Thyroid gland (tissue), 4 donors: ENCODE results near the gene TLX2. TPM values are rescaled to one million over a fixed set of nuclear protein-coding genes. Genes with fewer than 3 reads are reported as not detected.
A peak's percentile ranks its signal among the peaks of the same experiment; 100 is the strongest.
"Not testable (repeated sequence)": the region's sequence is repeated elsewhere in the genome, so short reads cannot be mapped to it uniquely, and the experiment has no call there.

Experiments
- DNase-seq, 2 donors: peaks; one replicate each; pipeline ENCODE4 v3.0.0-alpha.2; 2019
- H3K27ac ChIP-seq, 3 donors: fragments of 200-600 bp; sonication (generic); 1 replicate in 2 of 3; 2 replicates in 1 of 3; pipeline ENCODE4 v1.5.1; 2016 to 2019; ENCODE audit warnings: mild to moderate bottlenecking in 1 of 3, moderate library complexity in 1 of 3
- H3K27me3 ChIP-seq: fragments of 200-600 bp; sonication (generic); one replicate; pipeline ENCODE4 v1.5.1; 2019
- H3K36me3 ChIP-seq, 2 donors: fragments of 200-600 bp; sonication (generic); one replicate each; pipeline ENCODE4 v1.5.1; 2016 to 2019
- H3K4me1 ChIP-seq, 2 donors: fragments of 200-600 bp; sonication (generic); one replicate each; pipeline ENCODE4 v1.5.1; 2017 to 2019
- H3K4me3 ChIP-seq, 3 donors: fragments of 200-600 bp; sonication (generic); replicated peaks in 1 of 3; 1 replicate in 2 of 3; 2 replicates in 1 of 3; pipeline ENCODE4 v1.5.1; 2016; ENCODE audit warnings: mild to moderate bottlenecking in 1 of 3
- H3K9me3 ChIP-seq: fragments of 200-600 bp; sonication (generic); one replicate; pipeline ENCODE4 v1.5.1; 2017
- CTCF ChIP-seq, 6 experiments: fragments of 200-600 bp in 3 of 6; fragments of 450-650 bp in 3 of 6; sonication (generic) in 3 of 6; IDR thresholded peaks; one replicate each; pipeline ENCODE4 v1.5.1; 2016 to 2019; ENCODE audit warnings: antibody characterized with exemption in 6 of 6, mild to moderate bottlenecking in 2 of 6, inconsistent platforms in 1 of 6, moderate library complexity in 1 of 6
- POLR2A ChIP-seq, 2 donors: fragments of 450-650 bp; IDR thresholded peaks; one replicate each; pipeline ENCODE4 v1.6.1; 2017; ENCODE audit warnings: antibody characterized with exemption in 2 of 2, mild to moderate bottlenecking in 2 of 2, moderate library complexity in 1 of 2
- WGBS, 2 donors: methylation state at CpG; one replicate each; pipeline ENCODE4 v1.1.5; 2017; 5-methylcytosine and 5-hydroxymethylcytosine counted together
- intact Hi-C: fragments of 100-400 bp; cut with DNase I; formaldehyde crosslinking; loops from one replicate; pipeline ENCODE4 v1.15.1; 2023
- total RNA-seq, 4 donors: library from RNA; depleted of rRNA; stranded (reverse); fragments of >200 nt; gene quantifications; one replicate each; pipeline ENCODE4 v1.2.3, GENCODE V29; 2016

TLX2 gene
- total RNA-seq, 4 donors from 2014 or later: not detected

GRCh38 chr2:74482801-74483674 is 31.2 kb upstream of the TLX2 start, which contains the start of the genes CCDC142 and TTC31:
TSS of gene CCDC142 (minus strand) at chr2:74482998. CDS start at chr2:74482837, 161 bp downstream.
TSS of gene TTC31 (plus strand) at chr2:74483081. CDS start at chr2:74483096, 15 bp downstream.
- Histone ChIP-seq H3K27me3 (no peaks in the 10 kb centered on the region), H3K36me3 (peaks cover 0 to 8% of the 10 kb centered on the region in 2 donors), H3K4me1 (peaks cover 22 to 27% of the 10 kb centered on the region in 2 donors), H3K27ac (peak within 1 kb of the TSS; percentile 38 to 91 (median 87)), H3K9me3 (no peaks in the 10 kb centered on the region), H3K4me3 (peak within 1 kb of the TSS; percentile 49 to 87 (median 84))
- 1% methylated on average over 30 to 38 of the region's 50 CpGs for WGBS, 2 donors
- TF ChIP-seq CTCF (IDR thresholded peaks at IDR 0.05): peak; percentile 52 to 95 (median 88)
- peak in 1 of 2 donors; percentile 54 for TF ChIP-seq POLR2A (IDR thresholded peaks at IDR 0.05)
- intact Hi-C loops: no loop called here
- peak; percentile 97 to 98 for DNase-seq

DNA sequence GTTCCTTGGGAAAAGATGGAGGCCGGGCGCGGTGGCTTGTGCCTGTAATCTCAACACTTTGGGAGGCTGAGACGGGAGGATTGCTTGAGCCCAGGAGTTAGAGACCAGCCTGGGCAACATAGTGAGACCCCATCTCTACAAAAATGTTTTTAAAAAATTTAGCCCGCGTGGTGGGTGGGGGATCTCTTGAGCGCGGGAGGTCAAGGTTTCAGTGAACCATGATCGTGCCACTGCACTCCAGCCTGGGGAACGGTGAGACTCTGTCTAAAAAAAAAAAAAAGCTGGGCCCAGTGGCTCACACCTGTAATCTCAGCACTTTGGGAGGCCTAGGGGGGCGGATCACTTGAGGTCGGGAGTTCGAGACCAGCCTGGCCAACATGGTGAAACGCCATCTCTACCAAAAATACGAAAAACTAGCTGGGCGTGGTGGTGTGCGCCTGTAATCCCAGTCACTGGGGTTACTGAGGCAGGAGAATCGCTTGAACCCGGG is 30.5 kb upstream of the TLX2 start:
- H3K36me3 ChIP-seq, H3K27me3 ChIP-seq, H3K9me3 ChIP-seq, DNase-seq: not testable (repeated sequence)
- WGBS, 2 donors: 80 to 82% methylated on average over 19 of the region's 19 CpGs
- intact Hi-C loops: loop anchor here (2.0 kb wide), 1 partner anchor 105 kb away; no protein-coding TSS in a partner anchor
- H3K27ac ChIP-seq: peak overlapping the region in 1 of 3 donors; percentile 87
- peak overlapping the region in 1 of 3 donors; percentile 87 for H3K4me3 ChIP-seq
- H3K4me1 ChIP-seq: peaks cover 22 to 27% of the 10 kb centered on the region in 2 donors

GRCh38 chr2:74486141-74486540 is 28.1 kb upstream of the TLX2 start:
- Histone ChIP-seq H3K9me3 (no peaks in the 10 kb centered on the region), H3K4me3 (no peak overlapping the region), H3K36me3 (peaks cover 17 to 22% of the 10 kb centered on the region in 2 donors), H3K27ac (no peak overlapping the region), H3K27me3 (no peaks in the 10 kb centered on the region), H3K4me1 (peaks cover 18 to 20% of the 10 kb centered on the region in 2 donors)
- intact Hi-C loops: no loop called here
- TF ChIP-seq POLR2A (IDR thresholded peaks at IDR 0.05): no peak
- TF ChIP-seq CTCF (IDR thresholded peaks at IDR 0.05): no peak
- no peak for DNase-seq
- 92 to 100% methylated on average over 2 of the region's 2 CpGs for WGBS, 2 donors

DNA sequence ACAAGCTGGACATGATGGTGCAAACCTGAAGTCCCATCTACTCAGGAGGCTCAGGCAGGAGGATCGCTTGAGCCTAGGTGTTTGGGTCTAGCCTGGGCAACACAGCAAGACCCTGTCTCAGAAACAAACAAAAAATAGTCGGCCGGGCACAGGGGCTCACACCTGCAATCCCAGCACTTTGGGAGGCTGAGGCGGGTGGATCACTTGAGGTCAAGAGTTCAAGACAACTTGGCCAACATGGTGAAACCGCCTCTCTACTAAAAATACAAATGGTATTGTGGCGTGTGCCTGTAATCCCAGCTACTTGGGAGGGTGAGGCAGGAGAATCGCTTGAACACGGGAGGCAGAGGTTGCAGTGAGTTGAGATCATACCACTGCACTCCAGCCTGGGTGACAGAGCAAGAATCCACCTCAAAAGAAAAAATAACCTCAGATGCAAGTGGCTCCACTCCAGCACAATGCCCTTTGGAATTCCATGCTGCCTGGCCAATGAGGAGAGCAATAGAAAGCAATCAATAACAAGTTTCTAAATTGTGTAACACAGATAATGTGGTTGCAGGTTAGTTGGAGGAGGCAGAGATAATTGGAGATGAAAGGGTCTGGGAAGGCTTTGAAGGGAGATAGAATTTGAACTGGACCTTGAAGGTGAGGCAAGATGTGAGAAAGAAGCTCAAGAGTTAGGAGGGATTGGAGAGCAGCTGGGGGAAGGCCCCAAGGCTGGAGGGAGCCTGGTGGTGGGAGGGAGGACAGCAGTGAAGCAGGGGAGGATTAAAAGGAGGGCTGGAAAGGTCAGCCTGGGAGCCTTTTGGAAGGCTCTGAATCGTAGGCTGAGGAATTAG is 25.4 kb upstream of the TLX2 start:
- intact Hi-C loops: no loop called here
- no peak overlapping the region for H3K4me3 ChIP-seq
- no peak for DNase-seq
- no peak for TF ChIP-seq CTCF (IDR thresholded peaks at IDR 0.05)
- TF ChIP-seq POLR2A (IDR thresholded peaks at IDR 0.05): no peak
- H3K27ac ChIP-seq: no peak overlapping the region
- H3K36me3 ChIP-seq: peaks cover 29 to 48% of the 10 kb centered on the region in 2 donors
- H3K9me3 ChIP-seq: no peaks in the 10 kb centered on the region
- H3K27me3 ChIP-seq: no peaks in the 10 kb centered on the region
- H3K4me1 ChIP-seq: peaks cover under 1 to 4% of the 10 kb centered on the region in 2 donors
- WGBS, 2 donors: 88 to 91% methylated on average over 9 of the region's 9 CpGs

GRCh38 chr2:74489906-74490305 is 24.3 kb upstream of the TLX2 start:
- no peak for DNase-seq
- intact Hi-C loops: no loop called here
- Histone ChIP-seq H3K4me3 (no peak overlapping the region), H3K9me3 (no peaks in the 10 kb centered on the region), H3K27me3 (no peaks in the 10 kb centered on the region), H3K27ac (no peak overlapping the region), H3K36me3 (peaks cover 29 to 48% of the 10 kb centered on the region in 2 donors), H3K4me1 (no peaks in the 10 kb centered on the region)
- no peak for TF ChIP-seq POLR2A (IDR thresholded peaks at IDR 0.05)
- no peak for TF ChIP-seq CTCF (IDR thresholded peaks at IDR 0.05)
- 94 to 96% methylated on average over 8 of the region's 9 CpGs for WGBS, 2 donors
